Testis (tissue), 3 donors: Measurements from ENCODE around the gene NXT1. TPM values are rescaled to one million over a fixed set of nuclear protein-coding genes. Genes with fewer than 3 reads are reported as not detected.

ENCODE experiments used
- DNase-seq: peaks from one replicate; pipeline ENCODE4 v3.0.0-alpha.2; 2019
- H3K27ac ChIP-seq, 2 donors: fragments of 200-600 bp; sonication (generic); one replicate each; pipeline ENCODE4 v1.5.1; 2019
- H3K27me3 ChIP-seq: fragments of 200-600 bp; sonication (generic); one replicate; pipeline ENCODE4 v1.5.1; 2019
- H3K36me3 ChIP-seq: fragments of 200-600 bp; sonication (generic); one replicate; pipeline ENCODE4 v1.5.1; 2017; ENCODE audit warnings: low read depth; ENCODE audit errors: missing control alignments
- H3K4me1 ChIP-seq: fragments of 200-600 bp; sonication (generic); one replicate; pipeline ENCODE4 v1.5.1; 2019
- H3K4me3 ChIP-seq, 2 donors: fragments of 200-600 bp; sonication (generic); one replicate each; pipeline ENCODE4 v1.5.1; 2017 to 2019
- H3K9me3 ChIP-seq: fragments of 200-600 bp; sonication (generic); one replicate; pipeline ENCODE4 v1.5.1; 2017
- POLR2A ChIP-seq: fragments of 450-650 bp; IDR thresholded peaks from one replicate; pipeline ENCODE4 v1.6.1; 2017; ENCODE audit warnings: antibody characterized with exemption, mild to moderate bottlenecking, moderate library complexity
- WGBS, 2 donors: methylation state at CpG; one replicate each; pipeline ENCODE4 v1.1.5; 2018; 5-methylcytosine and 5-hydroxymethylcytosine counted together
- intact Hi-C: fragments of 100-400 bp; cut with DNase I; formaldehyde crosslinking; loops from one replicate; pipeline ENCODE4 v1.15.1; 2023; ENCODE audit warnings: low total_unique reads
- polyA plus RNA-seq: library from polyadenylated mRNA; stranded (reverse); fragments of 350-450 nt; fragmentation: Illumina TruSeq; extraction: RNeasy Lipid Tissue Mini Kit (QIAGEN cat#74804); gene quantifications from one replicate; pipeline ENCODE4 v1.2.3, GENCODE V29; 2014; ENCODE audit warnings: low read depth, low replicate concordance; ENCODE audit not compliant: insufficient read depth
- total RNA-seq, 2 donors: library from RNA; depleted of rRNA; stranded (reverse); fragments of >200 nt; gene quantifications; one replicate each; pipeline ENCODE4 v1.2.3, GENCODE V29; 2016
- TF ChIP-seq, protein P1 (sequence below), 3 experiments: fragments of 450-650 bp in 2 of 3; fragments of 200-600 bp in 1 of 3; sonication (generic) in 1 of 3; IDR thresholded peaks; one replicate each; pipeline ENCODE4 v1.5.1; 2016 to 2019; ENCODE audit warnings: antibody characterized with exemption in 3 of 3, mild to moderate bottlenecking in 2 of 3, moderate library complexity in 1 of 3

Gene NXT1
- total and polyA plus RNA-seq, 3 donors from 2014 or later, result 26.3 to 48.0 (median 40.3) TPM

- intact Hi-C loops, result no loop called here
- H3K9me3 ChIP-seq, result no peaks in the 10 kb centered on the region
- 46 to 64% methylated on average over 9 of the region's 9 CpGs for WGBS, 2 donors
Measured at GRCh38 chr20:23340524-23340923, 10.1 kb upstream of the NXT1 start.

GRCh38 chr20:23341073-23341472 lies 9.5 kb upstream of the NXT1 start:
- no peak overlapping the region for H3K4me3 ChIP-seq
- TF ChIP-seq, protein P1, sequence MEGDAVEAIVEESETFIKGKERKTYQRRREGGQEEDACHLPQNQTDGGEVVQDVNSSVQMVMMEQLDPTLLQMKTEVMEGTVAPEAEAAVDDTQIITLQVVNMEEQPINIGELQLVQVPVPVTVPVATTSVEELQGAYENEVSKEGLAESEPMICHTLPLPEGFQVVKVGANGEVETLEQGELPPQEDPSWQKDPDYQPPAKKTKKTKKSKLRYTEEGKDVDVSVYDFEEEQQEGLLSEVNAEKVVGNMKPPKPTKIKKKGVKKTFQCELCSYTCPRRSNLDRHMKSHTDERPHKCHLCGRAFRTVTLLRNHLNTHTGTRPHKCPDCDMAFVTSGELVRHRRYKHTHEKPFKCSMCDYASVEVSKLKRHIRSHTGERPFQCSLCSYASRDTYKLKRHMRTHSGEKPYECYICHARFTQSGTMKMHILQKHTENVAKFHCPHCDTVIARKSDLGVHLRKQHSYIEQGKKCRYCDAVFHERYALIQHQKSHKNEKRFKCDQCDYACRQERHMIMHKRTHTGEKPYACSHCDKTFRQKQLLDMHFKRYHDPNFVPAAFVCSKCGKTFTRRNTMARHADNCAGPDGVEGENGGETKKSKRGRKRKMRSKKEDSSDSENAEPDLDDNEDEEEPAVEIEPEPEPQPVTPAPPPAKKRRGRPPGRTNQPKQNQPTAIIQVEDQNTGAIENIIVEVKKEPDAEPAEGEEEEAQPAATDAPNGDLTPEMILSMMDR (IDR thresholded peaks at IDR 0.05), result no peak
- TF ChIP-seq POLR2A, result no peak
- H3K27me3 ChIP-seq, result no peaks in the 10 kb centered on the region
- no peaks in the 10 kb centered on the region for H3K9me3 ChIP-seq
- H3K27ac ChIP-seq, result no peak overlapping the region
- H3K4me1 ChIP-seq, result peaks cover 7% of the 10 kb centered on the region
- H3K36me3 ChIP-seq, result no peaks in the 10 kb centered on the region
- no peak for DNase-seq
- intact Hi-C loops, result no loop called here
- 78% methylated on average over 2 of the region's 2 CpGs for WGBS, 2 donors

More at GRCh38 chr20:23340524-23340923, 10.1 kb upstream of the NXT1 start:
- H3K4me1 ChIP-seq, result peaks cover 7% of the 10 kb centered on the region
- no peak for TF ChIP-seq POLR2A
- TF ChIP-seq, protein P1 (IDR thresholded peaks at IDR 0.05), result peak; percentile 43 to 72 (median 65)
- DNase-seq, result peak; percentile 88
- peak overlapping the region; percentile 44 to 65 for H3K27ac ChIP-seq
- H3K4me3 ChIP-seq, result no peak overlapping the region
- H3K27me3 ChIP-seq, result no peaks in the 10 kb centered on the region
- no peaks in the 10 kb centered on the region for H3K36me3 ChIP-seq

- 100% methylated on average over 1 of the region's 1 CpG for WGBS, 2 donors
- H3K4me1 ChIP-seq, result no peaks in the 10 kb centered on the region
- no peaks in the 10 kb centered on the region for H3K27me3 ChIP-seq
- TF ChIP-seq, protein P1 (IDR thresholded peaks at IDR 0.05), result no peak
- no peak for TF ChIP-seq POLR2A
- intact Hi-C loops, result no loop called here
- no peaks in the 10 kb centered on the region for H3K36me3 ChIP-seq
- H3K4me3 ChIP-seq, result no peak overlapping the region
- H3K9me3 ChIP-seq, result no peaks in the 10 kb centered on the region
- no peak for DNase-seq
- no peak overlapping the region for H3K27ac ChIP-seq
Measured at GRCh38 chr20:23343590-23343989, 7.0 kb upstream of the NXT1 start.

DNA sequence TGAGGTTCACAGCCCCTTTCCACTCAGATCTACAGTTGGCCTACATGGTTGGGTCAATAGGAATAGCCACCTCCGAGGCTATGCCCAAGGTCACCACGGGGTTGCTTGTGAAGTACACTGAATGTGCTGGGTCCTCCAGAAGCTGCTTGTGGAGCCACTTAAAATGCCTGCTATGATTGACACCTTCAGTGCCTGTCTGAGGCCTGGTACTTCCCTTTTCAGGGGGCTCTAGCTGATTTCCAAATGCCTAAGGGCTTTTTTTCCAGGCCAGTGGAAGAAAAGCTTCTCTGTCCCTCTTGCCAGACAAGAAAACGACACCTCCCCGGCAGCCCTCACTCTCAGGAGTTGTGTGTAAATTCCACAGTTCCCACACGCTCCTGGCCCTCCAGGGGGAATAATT lies 6.3 kb upstream of the NXT1 start:
- peaks cover 4% of the 10 kb centered on the region for H3K4me1 ChIP-seq
- H3K27ac ChIP-seq, result no peak overlapping the region
- no peak for DNase-seq
- H3K27me3 ChIP-seq, result no peaks in the 10 kb centered on the region
- intact Hi-C loops, result no loop called here
- H3K36me3 ChIP-seq, result no peaks in the 10 kb centered on the region
- H3K9me3 ChIP-seq, result no peaks in the 10 kb centered on the region
- WGBS, 2 donors, result 75 to 95% methylated on average over 3 to 5 of the region's 5 CpGs
- TF ChIP-seq POLR2A, result no peak
- no peak overlapping the region for H3K4me3 ChIP-seq

DNA sequence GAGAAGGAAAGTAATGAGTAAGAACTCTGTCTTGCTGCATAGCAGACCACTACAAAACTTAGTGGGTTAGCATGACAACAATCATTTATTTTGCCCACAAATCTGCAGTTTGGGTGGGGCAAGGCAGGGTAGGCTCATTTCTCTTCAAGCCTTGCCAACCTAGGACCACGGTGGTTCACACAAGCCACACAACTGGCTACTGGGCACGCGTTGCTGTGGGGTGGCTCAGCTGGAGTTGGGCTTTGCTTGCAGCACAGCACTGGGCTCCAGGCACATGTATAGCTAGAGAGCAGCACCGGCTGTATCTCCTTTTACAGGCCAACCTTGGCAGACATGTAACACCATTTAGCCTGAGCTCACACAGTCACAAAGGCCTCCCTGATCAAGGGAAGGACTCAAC lies 4.6 kb upstream of the NXT1 start:
- WGBS, 2 donors, result 87 to 94% methylated on average over 3 to 4 of the region's 4 CpGs
- no peak for DNase-seq
- no peak for TF ChIP-seq POLR2A
- TF ChIP-seq, protein P1 (IDR thresholded peaks at IDR 0.05), result no peak
- intact Hi-C loops, result no loop called here
- H3K36me3 ChIP-seq, result no peaks in the 10 kb centered on the region
- no peaks in the 10 kb centered on the region for H3K9me3 ChIP-seq
- no peak overlapping the region for H3K4me3 ChIP-seq
- H3K27me3 ChIP-seq, result no peaks in the 10 kb centered on the region
- no peak overlapping the region for H3K27ac ChIP-seq
- H3K4me1 ChIP-seq, result peaks cover 6% of the 10 kb centered on the region
